ENCODE data around the gene JAK1.

- TF ChIP-seq POLR2A (IDR thresholded peaks at IDR 0.05) (no peak), CTCF (IDR thresholded peaks at IDR 0.05) (no peak)
Observed at GRCh38 chr1:64956733-64957441, 9.5 kb downstream of the JAK1 start.
